Activated CD8-positive, alpha-beta memory T cell treated with anti-CD3 and anti-CD28 coated beads for 4 hours (primary cell): ENCODE data around the gene ADAMTS1.
"Not testable (repeated sequence)": the region's sequence is repeated elsewhere in the genome, so short reads cannot be mapped to it uniquely, and the experiment has no call there.

Experiments
- DNase-seq, 2 donors: peaks; one replicate each; pipeline ENCODE4 v3.0.0-alpha.2; 2020; ENCODE audit warnings: low read depth in 2 of 2

ADAMTS1 gene

GRCh38 chr21:26845066-26845758 is at the start of gene ADAMTS1:
TSS of gene ADAMTS1 (minus strand) at chr21:26845409. CDS start at chr21:26844954, 455 bp downstream.
- no peak for DNase-seq

- DNase-seq: no peak
Observed at GRCh38 chr21:26892151-26892550, 46.9 kb upstream of the ADAMTS1 start.

- DNase-seq: no peak
Observed at GRCh38 chr21:26888931-26889330, 43.7 kb upstream of the ADAMTS1 start.

- DNase-seq: no peak
Observed at GRCh38 chr21:26888256-26888655, 43.0 kb upstream of the ADAMTS1 start.

- no peak for DNase-seq
Observed at GRCh38 chr21:26887251-26887650, 42.0 kb upstream of the ADAMTS1 start.

- no peak for DNase-seq
Observed at GRCh38 chr21:26884436-26884835, 39.2 kb upstream of the ADAMTS1 start.

GRCh38 chr21:26883768-26884167 is 38.6 kb upstream of the ADAMTS1 start:
- no peak for DNase-seq

GRCh38 chr21:26881504-26882228 is 36.5 kb upstream of the ADAMTS1 start:
- no peak for DNase-seq

- DNase-seq: no peak
Observed at GRCh38 chr21:26877018-26877417, 31.8 kb upstream of the ADAMTS1 start.

- no peak for DNase-seq
Observed at GRCh38 chr21:26874347-26874746, 29.1 kb upstream of the ADAMTS1 start.

- no peak for DNase-seq
Observed at GRCh38 chr21:26865857-26866256, 20.6 kb upstream of the ADAMTS1 start.

GRCh38 chr21:26856871-26857350 is 11.7 kb upstream of the ADAMTS1 start:
- DNase-seq: not testable (repeated sequence)

GRCh38 chr21:26854695-26855094 is 9.5 kb upstream of the ADAMTS1 start:
- DNase-seq: not testable (repeated sequence)

GRCh38 chr21:26852423-26852822 is 7.2 kb upstream of the ADAMTS1 start:
- DNase-seq: no peak

- DNase-seq: no peak
Observed at GRCh38 chr21:26851109-26851944, 6.1 kb upstream of the ADAMTS1 start.

GRCh38 chr21:26850116-26850643 is 5.0 kb upstream of the ADAMTS1 start:
- DNase-seq: no peak

- DNase-seq: no peak
Observed at GRCh38 chr21:26849428-26850115, 4.4 kb upstream of the ADAMTS1 start.

GRCh38 chr21:26847921-26848320 is 2.7 kb upstream of the ADAMTS1 start:
- DNase-seq: no peak

GRCh38 chr21:26847002-26847401 is 1.8 kb upstream of the ADAMTS1 start:
- no peak for DNase-seq

- no peak for DNase-seq
Observed at GRCh38 chr21:26846036-26846931, 1.1 kb upstream of the ADAMTS1 start.

GRCh38 chr21:26845759-26846035 is 488 bp upstream of the ADAMTS1 start:
- no peak for DNase-seq
